HEK293 (cell line): Measurements from ENCODE around the gene KCNJ9.

ENCODE experiments used
- CTCF ChIA-PET: fragments of 350-600 bp; formaldehyde crosslinking; extraction: SDS; loops from one replicate; lab custom pipeline; 2021; ENCODE audit warnings: antibody characterized with exemption; lab: Yijun Ruan, JAX
- POLR2A ChIA-PET: fragments of 300-600 bp; formaldehyde crosslinking; extraction: SDS; loops from one replicate; lab custom pipeline; 2020; ENCODE audit warnings: antibody characterized with exemption, inconsistent platforms; lab: Yijun Ruan, JAX
- H3K27ac ChIP-seq: fragments of 200-500 bp; sonication (Bioruptor generic); 2 replicates; pipeline ENCODE4 v1.5.1; 2014; ENCODE audit warnings: low read depth, low read length, control low read depth, inconsistent platforms; ENCODE audit errors: extremely low read depth
- H3K36me3 ChIP-seq, 2 experiments: fragments of 200-500 bp in 1 of 2; sonication (Bioruptor generic) in 1 of 2; 1 replicate in 1 of 2; 2 replicates in 1 of 2; pipeline ENCODE4 v1.5.1; 2014 to 2017; ENCODE audit warnings: inconsistent platforms in 2 of 2, low read length in 2 of 2; ENCODE audit not compliant: control insufficient read depth in 2 of 2, insufficient read depth in 1 of 2
- H3K4me1 ChIP-seq: fragments of 200-500 bp; sonication (Bioruptor generic); 2 replicates; pipeline ENCODE4 v1.5.1; 2014; ENCODE audit warnings: mild to moderate bottlenecking, low read length, inconsistent platforms; ENCODE audit not compliant: control insufficient read depth, insufficient read depth
- H3K4me3 ChIP-seq: 2 replicates; pipeline ENCODE4 v1.5.1; 2011; ENCODE audit warnings: low read depth, mild to moderate bottlenecking, control low read depth, low read length, moderate library complexity
- H3K9me3 ChIP-seq: fragments of 200-500 bp; sonication (Bioruptor generic); 2 replicates; pipeline ENCODE4 v1.5.1; 2014; ENCODE audit warnings: low read depth, low read length, inconsistent platforms; ENCODE audit not compliant: control insufficient read depth, insufficient read depth
- EGR2 ChIP-seq: fragments of 450-650 bp; formaldehyde crosslinking; IDR thresholded peaks from 2 replicates; pipeline ENCODE4 v1.5.1; 2016; ENCODE audit warnings: low read depth, missing biosample characterization, missing genetic modification characterization
- GLIS1 ChIP-seq: fragments of 450-650 bp; formaldehyde crosslinking; IDR thresholded peaks from 2 replicates; pipeline ENCODE4 v1.5.1; 2016; ENCODE audit warnings: missing biosample characterization, missing genetic modification characterization
- PRDM1 ChIP-seq: fragments of 450-650 bp; formaldehyde crosslinking; IDR thresholded peaks from 2 replicates; pipeline ENCODE4; 2016; ENCODE audit warnings: missing biosample characterization, missing genetic modification characterization
- SETDB1 ChIP-seq: IDR thresholded peaks from one replicate; pipeline ENCODE4 v1.6.1; 2017; ENCODE audit warnings: mild to moderate bottlenecking, low read length, moderate library complexity, mixed read lengths; ENCODE audit not compliant: insufficient read length
- ZFHX2 ChIP-seq: fragments of 450-650 bp; formaldehyde crosslinking; conservative IDR thresholded peaks from 2 replicates; pipeline ENCODE4 v1.5.1; 2016; ENCODE audit warnings: missing biosample characterization, missing genetic modification characterization
- ZNF114 ChIP-seq: fragments of 450-650 bp; formaldehyde crosslinking; IDR thresholded peaks from 2 replicates; pipeline ENCODE4 v1.5.0; 2017; ENCODE audit warnings: missing biosample characterization, missing genetic modification characterization
- ZNF121 ChIP-seq: fragments of 450-650 bp; formaldehyde crosslinking; IDR thresholded peaks from 2 replicates; pipeline ENCODE4 v1.5.1; 2016; ENCODE audit warnings: missing biosample characterization, missing genetic modification characterization
- ZNF140 ChIP-seq: fragments of 450-650 bp; formaldehyde crosslinking; IDR thresholded peaks from 2 replicates; pipeline ENCODE4 v1.5.1; 2016; ENCODE audit warnings: missing biosample characterization, missing genetic modification characterization
- ZNF146 ChIP-seq: fragments of 450-650 bp; formaldehyde crosslinking; IDR thresholded peaks from 2 replicates; pipeline ENCODE4 v1.5.1; 2016; ENCODE audit warnings: missing biosample characterization, missing genetic modification characterization
- ZNF214 ChIP-seq: fragments of 450-650 bp; formaldehyde crosslinking; IDR thresholded peaks from 2 replicates; pipeline ENCODE4 v1.5.1; 2017; ENCODE audit warnings: missing biosample characterization, mild to moderate bottlenecking, missing genetic modification characterization, borderline replicate concordance
- ZNF280D ChIP-seq: fragments of 450-650 bp; formaldehyde crosslinking; IDR thresholded peaks from 2 replicates; pipeline ENCODE4 v1.5.1; 2016; ENCODE audit warnings: missing biosample characterization, missing genetic modification characterization
- ZNF292 ChIP-seq: fragments of 450-650 bp; formaldehyde crosslinking; IDR thresholded peaks from 2 replicates; pipeline ENCODE4 v1.5.1; 2016; ENCODE audit warnings: low read depth, missing biosample characterization, missing genetic modification characterization, borderline replicate concordance
- ZNF37A ChIP-seq: fragments of 450-650 bp; IDR thresholded peaks from 2 replicates; pipeline ENCODE4 v1.5.1; 2018; ENCODE audit warnings: missing biosample characterization, missing genetic modification characterization
- ZNF404 ChIP-seq: fragments of 450-650 bp; formaldehyde crosslinking; IDR thresholded peaks from 2 replicates; pipeline ENCODE4 v1.5.1; 2017; ENCODE audit warnings: missing biosample characterization, missing genetic modification characterization
- ZNF501 ChIP-seq: fragments of 450-650 bp; formaldehyde crosslinking; IDR thresholded peaks from 2 replicates; pipeline ENCODE4 v1.5.1; 2016; ENCODE audit warnings: missing biosample characterization, missing genetic modification characterization
- ZNF530 ChIP-seq: fragments of 450-650 bp; formaldehyde crosslinking; IDR thresholded peaks from 2 replicates; pipeline ENCODE4 v1.5.1; 2016; ENCODE audit warnings: low read depth, missing biosample characterization, missing genetic modification characterization
- ZNF558 ChIP-seq: fragments of 450-650 bp; formaldehyde crosslinking; IDR thresholded peaks from 2 replicates; pipeline ENCODE4 v1.5.1; 2016; ENCODE audit warnings: missing biosample characterization, missing genetic modification characterization
- ZNF561 ChIP-seq: fragments of 450-650 bp; IDR thresholded peaks from 2 replicates; pipeline ENCODE4 v1.5.1; 2018; ENCODE audit warnings: missing biosample characterization, missing genetic modification characterization, borderline replicate concordance
- ZNF571 ChIP-seq: fragments of 450-650 bp; formaldehyde crosslinking; IDR thresholded peaks from 2 replicates; pipeline ENCODE4 v1.5.0; 2017; ENCODE audit warnings: missing biosample characterization, missing genetic modification characterization
- ZNF768 ChIP-seq: fragments of 450-650 bp; formaldehyde crosslinking; IDR thresholded peaks from 2 replicates; pipeline ENCODE4 v1.5.1; 2018; ENCODE audit warnings: missing biosample characterization, mild to moderate bottlenecking, missing genetic modification characterization
- ZNF792 ChIP-seq: fragments of 450-650 bp; formaldehyde crosslinking; IDR thresholded peaks from 2 replicates; pipeline ENCODE4 v1.5.1; 2016; ENCODE audit warnings: missing biosample characterization, missing genetic modification characterization
- ZNF843 ChIP-seq: fragments of 450-650 bp; formaldehyde crosslinking; IDR thresholded peaks from 2 replicates; pipeline ENCODE4 v1.5.1; 2016; ENCODE audit warnings: missing biosample characterization, missing genetic modification characterization

KCNJ9 gene

DNA sequence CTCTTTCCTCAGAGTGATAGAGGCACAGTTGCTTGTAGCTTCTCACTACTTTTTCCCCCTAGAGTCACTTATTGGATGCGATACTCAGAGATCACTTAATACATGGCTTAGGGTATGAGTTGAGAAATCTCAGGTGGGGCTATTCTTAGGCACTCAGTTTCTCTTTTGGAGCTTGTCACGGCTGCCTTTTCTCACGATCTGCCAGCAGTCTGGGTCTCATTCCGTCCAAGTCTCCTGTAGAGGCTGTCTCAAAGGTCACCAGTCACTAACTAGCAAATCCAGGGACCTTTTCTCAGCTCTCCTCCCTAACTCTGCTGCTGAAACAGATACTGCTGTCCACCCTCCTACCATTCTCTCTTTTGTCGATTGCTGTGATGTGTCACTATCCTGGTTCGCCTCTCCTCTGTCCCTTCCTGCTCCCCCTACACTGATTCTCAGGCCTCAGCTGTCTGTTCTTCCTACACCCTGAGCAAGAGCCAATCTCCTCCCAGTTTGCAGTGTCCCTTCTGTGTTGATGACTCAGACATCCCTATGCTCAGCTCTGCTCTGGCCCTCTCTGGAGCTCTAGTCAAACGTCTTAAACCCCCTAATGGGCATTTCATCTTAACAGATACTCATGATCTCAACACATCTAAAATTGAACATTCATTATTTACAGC lies 46.7 kb downstream of the KCNJ9 start:
- H3K27ac ChIP-seq = no peak overlapping the region
- POLR2A ChIA-PET = no interaction called here
- no peaks in the 10 kb centered on the region for H3K9me3 ChIP-seq
- H3K4me3 ChIP-seq = no peak overlapping the region
- TF ChIP-seq ZNF501 (no peak), EGR2 (tag by site-specific recombination) (peak; percentile 58), ZFHX2 (tag by site-specific recombination) (peak; percentile 41)
- TF ChIP-seq, all 188 proteins: peak for 2
- Histone ChIP-seq H3K36me3 (no peaks in the 10 kb centered on the region), H3K4me1 (no peaks in the 10 kb centered on the region)
- CTCF ChIA-PET = interaction anchor here (0.6 to 2.5 kb wide), 8 partner anchors 11 to 293 kb away, joined by 3 to 6 read pairs (median 4); no protein-coding TSS in a partner anchor

DNA sequence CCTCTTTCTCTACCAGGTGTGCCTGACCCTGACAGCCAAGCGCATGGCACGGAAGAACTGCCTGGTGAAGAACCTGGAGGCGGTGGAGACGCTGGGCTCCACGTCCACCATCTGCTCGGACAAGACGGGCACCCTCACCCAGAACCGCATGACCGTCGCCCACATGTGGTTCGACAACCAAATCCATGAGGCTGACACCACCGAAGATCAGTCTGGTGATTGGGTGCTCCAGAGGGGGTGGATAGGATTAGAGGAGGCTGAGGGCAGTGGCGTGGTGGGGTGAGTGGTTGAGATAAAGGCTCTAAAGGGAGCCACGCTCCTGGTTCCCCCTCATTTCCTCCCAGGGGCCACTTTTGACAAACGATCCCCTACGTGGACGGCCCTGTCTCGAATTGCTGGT lies 47.3 kb downstream of the KCNJ9 start:
- CTCF ChIA-PET = interaction anchor here (0.9 to 1.6 kb wide), 3 partner anchors 12 to 163 kb away, joined by 3 to 5 read pairs (median 4); no protein-coding TSS in a partner anchor
- H3K4me1 ChIP-seq = no peaks in the 10 kb centered on the region
- POLR2A ChIA-PET = no interaction called here
- no peak overlapping the region for H3K4me3 ChIP-seq
- H3K36me3 ChIP-seq = no peaks in the 10 kb centered on the region
- no peaks in the 10 kb centered on the region for H3K9me3 ChIP-seq
- no peak overlapping the region for H3K27ac ChIP-seq
- TF ChIP-seq ZNF561 (no peak), ZNF404 (tag by site-specific recombination) (no peak), ZNF292 (tag by site-specific recombination) (no peak), ZNF558 (tag by site-specific recombination) (no peak), ZNF121 (tag by site-specific recombination) (no peak), ZNF146 (tag by site-specific recombination) (no peak), ZNF571 (tag by site-specific recombination) (no peak), PRDM1 (tag by site-specific recombination) (no peak), ZNF768 (tag by site-specific recombination) (no peak), ZNF214 (tag by site-specific recombination) (no peak), ZNF140 (tag by site-specific recombination) (no peak), ZNF37A (tag by site-specific recombination) (no peak)

DNA sequence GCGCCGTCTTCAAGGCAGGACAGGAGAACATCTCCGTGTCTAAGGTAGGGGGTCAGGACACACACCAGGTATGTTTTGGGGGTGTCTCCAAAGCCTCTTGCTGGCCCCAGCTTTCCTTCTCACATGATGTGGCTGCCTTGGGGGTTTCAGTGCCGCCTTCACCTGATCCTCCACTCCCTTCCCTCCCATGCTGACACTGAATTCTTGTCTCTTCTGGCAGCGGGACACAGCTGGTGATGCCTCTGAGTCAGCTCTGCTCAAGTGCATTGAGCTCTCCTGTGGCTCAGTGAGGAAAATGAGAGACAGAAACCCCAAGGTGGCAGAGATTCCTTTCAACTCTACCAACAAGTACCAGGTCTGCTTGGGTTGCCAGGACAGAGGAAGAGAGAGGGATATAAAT lies 47.7 kb downstream of the KCNJ9 start:
- H3K4me1 ChIP-seq = no peaks in the 10 kb centered on the region
- ChIA-PET POLR2A (no interaction called here), CTCF (no interaction called here)
- TF ChIP-seq ZNF280D = no peak
- TF ChIP-seq ZNF114 (tag by site-specific recombination) = no peak
- TF ChIP-seq ZNF843 (tag by site-specific recombination) = no peak
- TF ChIP-seq SETDB1 = no peak
- peak; percentile 37 for TF ChIP-seq GLIS1
- TF ChIP-seq ZNF792 (tag by site-specific recombination) = no peak
- no peak for TF ChIP-seq ZNF530
- TF ChIP-seq ZNF768 (tag by site-specific recombination) = no peak
- no peak overlapping the region for H3K27ac ChIP-seq
- no peaks in the 10 kb centered on the region for H3K9me3 ChIP-seq
- H3K4me3 ChIP-seq = no peak overlapping the region
- no peaks in the 10 kb centered on the region for H3K36me3 ChIP-seq
